IPS-18a (cell line): ENCODE data around the gene ORAI2.
"Not testable (repeated sequence)": the region's sequence is repeated elsewhere in the genome, so short reads cannot be mapped to it uniquely, and the experiment has no call there.

ENCODE experiments used
- H3K27ac ChIP-seq: one replicate; pipeline ENCODE4 v1.5.1; 2013; ENCODE audit warnings: low read length
- H3K27me3 ChIP-seq: one replicate; pipeline ENCODE4 v1.6.1; 2013; ENCODE audit warnings: mild to moderate bottlenecking, low read length; ENCODE audit not compliant: control insufficient read depth, insufficient read depth
- H3K36me3 ChIP-seq: one replicate; pipeline ENCODE4 v1.6.1; 2013; ENCODE audit warnings: low read depth, low read length; ENCODE audit not compliant: control insufficient read depth
- H3K4me1 ChIP-seq: one replicate; pipeline ENCODE4 v1.6.1; 2013; ENCODE audit warnings: low read depth, low read length; ENCODE audit not compliant: control insufficient read depth
- H3K4me3 ChIP-seq: one replicate; pipeline ENCODE4 v1.5.1; 2013; ENCODE audit warnings: low read length
- H3K9ac ChIP-seq: one replicate; pipeline ENCODE4 v1.6.1; 2013; ENCODE audit warnings: mild to moderate bottlenecking, low read length, moderate library complexity
- H3K9me3 ChIP-seq: one replicate; pipeline ENCODE4 v1.6.1; 2013; ENCODE audit warnings: low read depth, low read length; ENCODE audit not compliant: control insufficient read depth

Gene ORAI2

DNA sequence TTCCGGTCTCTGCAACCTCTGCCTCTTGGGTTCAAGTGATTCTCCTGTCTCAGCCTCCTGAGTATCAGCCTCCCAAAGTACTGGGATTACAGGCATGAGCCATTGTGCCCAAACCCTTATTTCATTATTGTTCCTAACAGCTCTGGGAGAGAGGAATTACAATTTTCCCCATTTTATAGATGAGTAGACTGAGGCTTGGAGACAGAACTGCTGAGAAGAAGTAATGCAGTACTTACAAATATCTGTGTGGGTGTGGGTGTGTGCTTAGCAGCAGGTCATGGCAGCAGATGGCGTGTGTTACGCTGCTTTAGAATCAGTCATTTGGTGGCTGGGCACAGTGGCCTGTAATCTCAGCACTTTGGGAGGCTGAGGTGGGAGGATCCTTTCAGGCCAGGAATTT, 29.8 kb upstream of the ORAI2 start:
- Histone ChIP-seq H3K4me1 (no peaks in the 10 kb centered on the region), H3K27me3 (no peaks in the 10 kb centered on the region), H3K9ac (no peak overlapping the region), H3K36me3 (peaks cover 75% of the 10 kb centered on the region), H3K4me3 (no peak overlapping the region), H3K27ac (no peak overlapping the region), H3K9me3 (no peaks in the 10 kb centered on the region)

DNA sequence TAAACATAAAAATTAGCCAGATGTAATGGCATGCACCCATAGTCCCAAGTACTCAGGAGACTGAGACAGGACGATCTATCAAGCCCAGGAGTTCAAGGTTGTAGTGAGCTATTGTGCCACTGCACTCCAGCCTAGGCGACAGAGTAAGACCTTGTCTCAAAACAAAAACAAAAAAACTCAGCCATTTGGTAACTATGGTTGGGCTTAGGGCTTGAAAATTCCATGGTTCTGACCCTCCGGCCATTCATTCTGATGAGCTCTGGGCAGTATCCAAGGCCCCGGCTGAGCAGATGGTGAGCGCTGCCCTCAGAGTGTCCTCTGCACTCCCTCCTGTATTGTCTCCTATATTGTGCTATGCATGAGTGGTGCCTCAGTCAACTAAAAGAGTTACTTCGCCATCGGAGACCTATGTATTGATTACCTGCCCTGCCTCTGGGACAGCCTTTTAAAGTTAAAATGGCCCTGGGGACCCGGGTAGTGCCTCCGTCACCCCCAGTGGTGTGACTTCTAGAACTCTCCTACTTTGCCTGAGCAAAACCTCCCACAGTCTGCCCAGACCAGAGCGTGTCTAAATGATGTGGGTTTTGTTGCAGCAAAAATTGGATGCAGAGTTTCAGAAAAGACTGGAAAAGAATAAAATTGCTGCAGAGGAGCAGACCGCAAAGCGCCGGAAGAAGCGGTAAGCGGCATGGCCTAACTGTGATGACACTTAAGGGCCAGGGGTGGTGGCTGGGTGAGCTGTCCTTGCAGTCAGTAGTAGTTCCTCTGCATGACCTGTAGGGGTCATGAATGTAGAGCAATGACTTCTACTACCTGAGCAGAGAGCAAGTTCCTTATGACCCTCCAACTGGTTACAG, 29.1 kb upstream of the ORAI2 start:
- Histone ChIP-seq H3K9me3 (no peaks in the 10 kb centered on the region), H3K4me1 (no peaks in the 10 kb centered on the region), H3K27me3 (no peaks in the 10 kb centered on the region), H3K36me3 (peaks cover 74% of the 10 kb centered on the region), H3K27ac (no peak overlapping the region), H3K9ac (no peak overlapping the region), H3K4me3 (no peak overlapping the region)

DNA sequence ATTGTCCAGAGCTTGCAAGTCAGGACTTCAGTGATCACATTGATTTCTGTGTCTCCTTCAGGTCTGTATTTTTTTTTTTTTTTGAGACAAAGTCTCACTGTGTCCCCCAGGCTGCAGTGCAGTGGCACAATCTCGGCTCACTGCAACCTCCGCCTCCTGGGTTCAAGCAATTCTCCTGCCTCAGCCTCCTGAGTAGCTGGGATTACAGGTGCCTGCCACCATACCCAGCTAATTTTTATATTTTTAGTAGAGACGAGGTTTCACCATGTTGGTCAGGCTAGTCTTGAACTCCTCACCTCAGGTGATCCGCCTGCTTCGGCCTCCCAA, 28.6 kb upstream of the ORAI2 start:
- not testable (repeated sequence) for H3K27me3 ChIP-seq, H3K27ac ChIP-seq, H3K9me3 ChIP-seq, H3K9ac ChIP-seq, H3K4me3 ChIP-seq, H3K4me1 ChIP-seq
- H3K36me3 ChIP-seq: peaks cover 70% of the 10 kb centered on the region

DNA sequence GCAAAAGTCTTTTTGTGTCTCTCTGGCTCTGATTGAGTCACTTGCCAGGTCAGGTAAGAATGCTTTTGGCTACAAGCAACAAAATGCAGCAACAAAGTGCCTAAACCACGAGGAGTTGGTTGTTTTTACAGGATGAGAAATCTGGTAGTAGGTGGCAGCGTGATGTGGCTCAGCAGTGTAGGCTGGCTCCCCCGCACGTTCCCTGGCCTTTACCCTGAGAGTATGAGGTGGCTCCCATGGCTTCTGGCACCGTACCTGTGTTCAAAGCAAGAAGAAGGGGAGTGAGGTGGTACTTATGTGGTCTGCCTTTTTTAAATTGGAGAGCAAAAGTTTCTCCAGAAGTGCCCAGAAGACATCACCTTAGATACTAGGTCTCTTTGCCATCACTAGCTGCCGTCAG, 25.5 kb upstream of the ORAI2 start:
- no peaks in the 10 kb centered on the region for H3K9me3 ChIP-seq
- H3K4me3 ChIP-seq: no peak overlapping the region
- H3K4me1 ChIP-seq: no peaks in the 10 kb centered on the region
- no peaks in the 10 kb centered on the region for H3K27me3 ChIP-seq
- no peak overlapping the region for H3K9ac ChIP-seq
- peaks cover 60% of the 10 kb centered on the region for H3K36me3 ChIP-seq
- no peak overlapping the region for H3K27ac ChIP-seq

DNA sequence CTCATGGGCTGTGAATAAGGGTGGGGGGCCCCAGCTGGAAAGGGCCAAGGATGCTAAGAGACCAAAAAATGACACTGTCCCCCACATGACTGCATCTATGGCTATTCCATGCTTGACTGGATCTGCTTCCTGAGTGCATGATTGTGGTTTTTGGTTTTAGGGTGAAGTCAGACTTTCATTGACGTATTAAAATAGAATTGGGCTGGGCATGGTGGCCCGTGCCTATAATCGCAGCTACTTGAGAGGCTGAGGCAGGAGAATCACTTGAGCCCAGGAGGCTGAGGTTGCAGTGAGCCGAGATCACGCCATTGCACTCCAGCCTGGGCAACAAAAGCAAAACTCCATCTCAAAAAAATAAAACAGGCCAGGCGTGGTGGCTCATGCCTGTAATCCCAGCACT, 24.8 kb upstream of the ORAI2 start:
- not testable (repeated sequence) for H3K27me3 ChIP-seq, H3K9ac ChIP-seq, H3K4me3 ChIP-seq, H3K9me3 ChIP-seq, H3K27ac ChIP-seq, H3K4me1 ChIP-seq
- peaks cover 60% of the 10 kb centered on the region for H3K36me3 ChIP-seq

DNA sequence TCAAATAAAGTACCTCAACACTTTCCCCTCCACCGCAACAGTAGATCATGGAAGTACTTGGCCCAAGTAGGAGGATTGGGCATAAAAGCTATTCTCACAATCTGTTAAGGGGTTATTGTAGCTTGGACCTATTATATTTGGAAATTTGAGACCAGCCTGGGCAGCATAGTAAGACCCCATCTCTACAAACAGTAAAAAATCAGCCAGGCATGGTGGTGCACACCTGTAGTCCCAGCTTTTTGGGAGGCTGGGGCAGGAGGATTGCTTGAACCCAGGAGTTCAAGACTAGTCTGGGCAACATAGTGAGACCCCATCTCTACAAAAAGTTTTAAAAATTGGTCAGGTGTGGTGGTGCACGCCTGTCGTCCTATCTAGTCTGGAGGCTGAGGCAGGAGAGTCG, 24.0 kb upstream of the ORAI2 start:
- Histone ChIP-seq H3K27ac (no peak overlapping the region), H3K4me1 (no peaks in the 10 kb centered on the region), H3K4me3 (no peak overlapping the region), H3K27me3 (no peaks in the 10 kb centered on the region), H3K9me3 (no peaks in the 10 kb centered on the region), H3K36me3 (peaks cover 54% of the 10 kb centered on the region), H3K9ac (no peak overlapping the region)

DNA sequence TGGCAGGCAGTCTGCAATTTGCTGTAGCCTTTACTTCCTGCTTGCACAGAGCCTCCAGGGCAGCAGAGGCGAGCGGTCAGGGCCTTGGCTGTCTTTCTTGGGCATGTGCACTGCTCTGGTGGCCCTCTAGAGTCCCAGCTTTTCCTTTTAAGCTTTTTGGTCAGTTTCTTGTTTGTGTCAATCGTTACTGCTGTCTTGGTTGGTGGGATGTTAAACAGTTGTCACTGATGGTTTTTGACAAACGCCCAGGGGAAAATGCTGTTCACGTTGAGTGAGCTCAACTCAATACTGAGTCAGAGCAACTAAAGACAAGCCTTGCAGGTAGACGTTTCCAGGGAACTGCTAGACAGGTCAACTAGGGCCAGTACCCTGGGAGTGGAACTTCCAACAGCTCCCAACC, 23.3 kb upstream of the ORAI2 start:
- Histone ChIP-seq H3K4me1 (no peaks in the 10 kb centered on the region), H3K27me3 (no peaks in the 10 kb centered on the region), H3K36me3 (peaks cover 50% of the 10 kb centered on the region), H3K4me3 (no peak overlapping the region), H3K27ac (no peak overlapping the region), H3K9me3 (no peaks in the 10 kb centered on the region), H3K9ac (no peak overlapping the region)

DNA sequence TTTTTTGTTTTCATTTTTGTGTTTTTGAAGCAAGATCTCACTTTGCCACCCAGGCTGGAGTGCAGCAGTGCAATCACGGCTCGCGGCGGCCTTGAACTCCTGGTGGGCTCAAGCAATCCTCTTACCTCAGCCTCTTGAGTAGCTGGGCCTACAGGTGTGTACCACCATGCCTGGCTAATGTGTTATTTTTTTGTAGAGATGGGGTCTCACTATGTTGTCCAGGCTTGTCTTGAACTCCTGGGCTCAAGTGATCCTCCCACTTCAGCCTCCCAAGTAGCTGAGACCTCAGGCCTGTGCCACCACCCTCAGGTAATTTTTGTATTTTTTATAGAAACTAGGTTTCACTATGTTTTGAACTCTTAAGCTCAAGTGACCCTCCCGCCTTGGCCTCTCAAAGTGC, 22.5 kb upstream of the ORAI2 start:
- Histone ChIP-seq H3K36me3 (peaks cover 43% of the 10 kb centered on the region), H3K27me3 (no peaks in the 10 kb centered on the region), H3K27ac (no peak overlapping the region), H3K9me3 (no peaks in the 10 kb centered on the region), H3K9ac (no peak overlapping the region), H3K4me3 (no peak overlapping the region), H3K4me1 (no peaks in the 10 kb centered on the region)

DNA sequence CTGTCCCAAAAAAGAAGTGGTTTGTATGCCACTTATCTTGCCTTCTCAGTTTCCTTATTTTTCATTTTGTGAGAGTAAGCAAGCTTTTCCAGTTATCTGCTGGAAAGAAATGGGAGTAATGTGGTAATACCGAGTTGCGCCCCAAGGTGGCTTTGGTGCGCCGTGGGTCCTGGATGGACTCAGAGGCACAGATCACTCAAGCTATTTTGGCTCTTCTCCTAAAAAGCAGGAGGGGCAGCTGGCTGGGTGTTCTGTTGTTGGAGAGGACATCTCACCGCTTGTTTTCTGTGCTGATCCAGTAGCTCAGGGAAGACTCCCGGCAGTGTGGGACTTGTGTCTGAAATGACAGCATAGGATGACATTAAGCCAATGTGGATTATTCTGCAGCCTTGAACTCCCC, 20.8 kb upstream of the ORAI2 start:
- no peaks in the 10 kb centered on the region for H3K4me1 ChIP-seq
- H3K27ac ChIP-seq: no peak overlapping the region
- H3K9me3 ChIP-seq: no peaks in the 10 kb centered on the region
- H3K9ac ChIP-seq: no peak overlapping the region
- no peaks in the 10 kb centered on the region for H3K27me3 ChIP-seq
- H3K36me3 ChIP-seq: peaks cover 38% of the 10 kb centered on the region
- no peak overlapping the region for H3K4me3 ChIP-seq

DNA sequence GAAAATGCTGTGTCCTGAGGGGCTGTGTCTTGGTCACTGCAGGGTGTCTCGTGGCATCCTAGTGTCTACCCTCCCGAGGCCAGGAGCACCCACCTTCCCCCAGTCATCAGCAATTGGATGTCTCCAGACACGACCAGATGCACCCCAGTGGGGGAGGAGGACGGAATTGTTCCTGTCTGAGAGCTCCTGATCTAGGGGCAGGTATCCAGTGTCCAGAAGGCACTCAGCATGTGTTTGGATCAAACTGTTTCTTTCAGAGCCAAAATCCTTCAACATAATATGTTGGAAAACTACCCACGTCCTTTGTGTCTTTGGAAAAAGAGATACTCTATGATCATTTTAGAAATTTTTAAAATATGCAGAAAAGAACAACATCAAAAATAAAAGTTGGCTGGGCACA, 20.3 kb upstream of the ORAI2 start:
- no peak overlapping the region for H3K27ac ChIP-seq
- no peaks in the 10 kb centered on the region for H3K4me1 ChIP-seq
- no peak overlapping the region for H3K9ac ChIP-seq
- H3K9me3 ChIP-seq: no peaks in the 10 kb centered on the region
- H3K36me3 ChIP-seq: peaks cover 33% of the 10 kb centered on the region
- no peak overlapping the region for H3K4me3 ChIP-seq
- H3K27me3 ChIP-seq: no peaks in the 10 kb centered on the region

DNA sequence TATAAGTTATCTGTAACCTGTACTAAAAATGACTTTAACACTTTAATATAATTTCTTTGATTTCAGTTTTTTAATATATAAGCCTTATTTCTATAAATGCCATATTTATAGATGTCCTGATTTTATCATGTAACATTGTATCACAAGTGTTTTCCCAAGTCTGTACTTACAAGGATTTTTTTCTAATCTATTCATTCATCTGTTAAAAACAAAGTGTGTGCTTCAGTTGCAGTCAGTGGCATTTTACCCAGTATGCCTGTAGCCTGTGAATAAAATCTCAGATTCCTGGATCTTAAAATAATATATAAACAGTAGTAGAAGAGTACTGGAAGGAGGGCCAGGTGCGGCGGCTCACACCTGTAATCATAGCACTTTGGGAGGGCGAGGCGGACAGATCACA, 19.8 kb upstream of the ORAI2 start:
- H3K4me1 ChIP-seq: no peaks in the 10 kb centered on the region

DNA sequence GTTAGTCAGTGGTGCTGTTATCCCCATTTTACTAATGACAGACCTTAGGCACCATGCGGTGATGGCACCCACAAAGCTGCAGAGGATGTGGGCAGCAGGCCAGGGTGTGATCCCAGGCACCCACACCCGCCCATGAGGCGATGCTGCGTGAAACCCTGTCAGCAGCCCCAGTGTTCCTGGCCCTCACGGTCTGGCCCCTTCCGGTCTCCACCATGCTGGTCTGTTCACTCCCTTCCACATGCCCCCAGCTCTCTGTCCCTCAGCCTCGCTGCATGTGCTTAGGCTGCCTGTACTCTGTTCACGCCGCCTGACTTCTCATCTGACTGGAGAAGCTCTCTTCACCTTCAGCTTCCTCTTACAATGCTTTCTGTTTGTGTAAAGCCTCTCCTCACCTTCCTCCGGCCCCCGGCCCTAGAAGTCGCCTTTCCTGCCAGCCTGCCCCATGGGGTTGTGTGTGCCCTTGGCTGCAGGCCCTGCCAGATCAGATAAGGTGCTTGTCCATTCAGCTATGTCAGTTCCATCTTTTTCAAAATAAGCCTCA, 17.6 kb upstream of the ORAI2 start:
- Histone ChIP-seq H3K27me3 (no peaks in the 10 kb centered on the region), H3K27ac (no peak overlapping the region), H3K4me3 (no peak overlapping the region), H3K4me1 (no peaks in the 10 kb centered on the region), H3K36me3 (peaks cover 30% of the 10 kb centered on the region), H3K9me3 (no peaks in the 10 kb centered on the region), H3K9ac (no peak overlapping the region)

More for the DNA sequence above, 19.8 kb upstream of the ORAI2 start:
- Histone ChIP-seq H3K4me3 (no peak overlapping the region), H3K27me3 (no peaks in the 10 kb centered on the region), H3K36me3 (peaks cover 33% of the 10 kb centered on the region), H3K27ac (no peak overlapping the region), H3K9ac (no peak overlapping the region), H3K9me3 (no peaks in the 10 kb centered on the region)
